OCI-LY1 (cell line): ENCODE data around the gene SLC36A4.

ENCODE experiments used
- EZH2 ChIP-seq: fragments of 200-600 bp; sonication (generic), shearing (Covaris generic); IDR thresholded peaks from 2 replicates; pipeline ENCODE4 v1.8.0; 2017; ENCODE audit warnings: borderline replicate concordance, mixed run types, mild to moderate bottlenecking, antibody characterized with exemption, low read length, moderate library complexity, mixed read lengths
- TF ChIP-seq, protein P1 (sequence below): fragments of 200-600 bp; sonication (generic), shearing (Covaris generic); IDR thresholded peaks from 2 replicates; pipeline ENCODE4 v1.5.1; 2017; ENCODE audit warnings: mild to moderate bottlenecking, antibody characterized with exemption, low read length, moderate library complexity, mixed read lengths

DNA sequence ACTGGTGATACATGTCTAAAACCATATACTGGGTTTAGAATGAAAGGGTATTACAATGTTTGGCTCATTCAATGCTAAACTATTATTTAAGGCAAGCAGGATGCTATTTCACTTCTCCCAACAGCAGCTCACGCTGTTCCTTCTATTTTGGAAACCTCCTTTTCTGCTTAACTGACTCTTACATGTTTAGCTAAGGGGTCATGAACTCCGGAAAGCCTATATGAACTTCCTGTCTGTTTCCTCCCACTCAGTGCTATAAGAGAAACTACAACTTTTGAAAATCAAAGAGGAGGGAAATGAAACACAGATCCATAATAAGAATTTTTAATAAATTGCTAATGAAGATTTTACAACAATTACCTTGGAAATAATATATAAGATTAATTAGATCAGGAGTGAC lies 30.9 kb downstream of the SLC36A4 start:
- TF ChIP-seq, protein P1, sequence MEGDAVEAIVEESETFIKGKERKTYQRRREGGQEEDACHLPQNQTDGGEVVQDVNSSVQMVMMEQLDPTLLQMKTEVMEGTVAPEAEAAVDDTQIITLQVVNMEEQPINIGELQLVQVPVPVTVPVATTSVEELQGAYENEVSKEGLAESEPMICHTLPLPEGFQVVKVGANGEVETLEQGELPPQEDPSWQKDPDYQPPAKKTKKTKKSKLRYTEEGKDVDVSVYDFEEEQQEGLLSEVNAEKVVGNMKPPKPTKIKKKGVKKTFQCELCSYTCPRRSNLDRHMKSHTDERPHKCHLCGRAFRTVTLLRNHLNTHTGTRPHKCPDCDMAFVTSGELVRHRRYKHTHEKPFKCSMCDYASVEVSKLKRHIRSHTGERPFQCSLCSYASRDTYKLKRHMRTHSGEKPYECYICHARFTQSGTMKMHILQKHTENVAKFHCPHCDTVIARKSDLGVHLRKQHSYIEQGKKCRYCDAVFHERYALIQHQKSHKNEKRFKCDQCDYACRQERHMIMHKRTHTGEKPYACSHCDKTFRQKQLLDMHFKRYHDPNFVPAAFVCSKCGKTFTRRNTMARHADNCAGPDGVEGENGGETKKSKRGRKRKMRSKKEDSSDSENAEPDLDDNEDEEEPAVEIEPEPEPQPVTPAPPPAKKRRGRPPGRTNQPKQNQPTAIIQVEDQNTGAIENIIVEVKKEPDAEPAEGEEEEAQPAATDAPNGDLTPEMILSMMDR: no peak
- no peak for TF ChIP-seq EZH2
